ENCODE results near the gene IRF3. TPM values are rescaled to one million over a fixed set of nuclear protein-coding genes. Genes with fewer than 3 reads are reported as not detected.

The IRF3 gene
- total and polyA plus RNA-seq, 10 donors = 87.9 to 294 (median 128) TPM

GRCh38 chr19:49677901-49678674 is 12.4 kb upstream of the IRF3 start:
- 1 to 4% (median 3%) methylated on average over 16 to 21 of the region's 21 CpGs for WGBS, 5 donors

GRCh38 chr19:49677231-49677900 is 11.7 kb upstream of the IRF3 start, which contains the start of gene PRMT1:
Gene PRMT1 (plus strand): TSS chr19:49677271. CDS start chr19:49677281, 10 bp downstream.
- peak within 1 kb of the TSS; percentile 88 to 100 (median 98) for H3K4me3 ChIP-seq
- peaks cover 0 to 28% (median 12%) of the 10 kb centered on the region in 6 donors for H3K36me3 ChIP-seq
- intact Hi-C loops (cut with DNase I; ENCODE audit: low total_unique reads) = loop anchor here (10.0 kb wide), 1 partner anchor 103 kb away; no protein-coding TSS in a partner anchor
- H3K27me3 ChIP-seq (replicated peaks in 1 of 7) = no peaks in the 10 kb centered on the region
- 0 to 2% (median 1%) methylated on average over 11 to 57 of the region's 57 CpGs for whole genome bisulfite sequencing, 5 donors
- H3K27ac ChIP-seq = peak within 1 kb of the TSS; percentile 89 to 97 (median 94)
- no peak for TF ChIP-seq CTCF (IDR thresholded peaks at IDR 0.05 in 8 of 11, conservative IDR thresholded peaks at IDR 0.05 in 3 of 11)
- peak; percentile 87 to 91 (median 90) for TF ChIP-seq POLR2AphosphoS5 (IDR thresholded peaks at IDR 0.05)
- peak; percentile 8 to 71 (median 56) for TF ChIP-seq POLR2A (IDR thresholded peaks at IDR 0.05)
- H3K9me3 ChIP-seq = no peaks in the 10 kb centered on the region
- peaks cover 23 to 86% (median 50%) of the 10 kb centered on the region in 6 donors for H3K4me1 ChIP-seq
- DNase-seq = peak; percentile 92

More at GRCh38 chr19:49677901-49678674, 12.4 kb upstream of the IRF3 start:
- peak; percentile 91 for DNase-seq
- peak overlapping the region; percentile 89 to 97 (median 94) for H3K27ac ChIP-seq
- H3K27me3 ChIP-seq (replicated peaks in 1 of 7) = no peaks in the 10 kb centered on the region
- TF ChIP-seq CTCF (IDR thresholded peaks at IDR 0.05 in 8 of 11, conservative IDR thresholded peaks at IDR 0.05 in 3 of 11) (peak; percentile 46 to 83 (median 72)), POLR2A (IDR thresholded peaks at IDR 0.05) (no peak)
- intact Hi-C loops (cut with DNase I; ENCODE audit: low total_unique reads) = loop anchor here (10.0 kb wide), 1 partner anchor 103 kb away; no protein-coding TSS in a partner anchor
- peaks cover 0 to 35% (median 19%) of the 10 kb centered on the region in 6 donors for H3K36me3 ChIP-seq
- no peaks in the 10 kb centered on the region for H3K9me3 ChIP-seq
- H3K4me3 ChIP-seq = peak overlapping the region; percentile 88 to 100 (median 98)
- H3K4me1 ChIP-seq = peaks cover 23 to 79% (median 48%) of the 10 kb centered on the region in 6 donors

- Histone ChIP-seq H3K4me1 (peaks cover 23 to 90% (median 55%) of the 10 kb centered on the region in 6 donors), H3K9me3 (no peaks in the 10 kb centered on the region), H3K27me3 (replicated peaks in 1 of 7) (no peaks in the 10 kb centered on the region), H3K36me3 (peaks cover 0 to 23% (median 6%) of the 10 kb centered on the region in 6 donors), H3K4me3 (peak overlapping the region; percentile 88 to 100 (median 98)), H3K27ac (peak overlapping the region; percentile 89 to 97 (median 94))
- intact Hi-C loops (cut with DNase I; ENCODE audit: low total_unique reads) = loop anchor here (10.0 kb wide), 1 partner anchor 102 kb away; no protein-coding TSS in a partner anchor
- no peak for TF ChIP-seq POLR2AphosphoS5 (IDR thresholded peaks at IDR 0.05)
- no peak for TF ChIP-seq CTCF (IDR thresholded peaks at IDR 0.05 in 8 of 11, conservative IDR thresholded peaks at IDR 0.05 in 3 of 11)
- TF ChIP-seq POLR2A (IDR thresholded peaks at IDR 0.05) = no peak
- WGBS, 5 donors = 0% methylated on average over 33 to 34 of the region's 34 CpGs
- peak; percentile 99 for DNase-seq
Measured at GRCh38 chr19:49676784-49677230, 11.2 kb upstream of the IRF3 start.
